WI38 (cell line): ENCODE data around the gene TPCN1.

Experiments used
- H3K4me3 ChIP-seq: 2 replicates; pipeline ENCODE4 v1.5.1; 2011; ENCODE audit warnings: low read depth, mild to moderate bottlenecking, control low read depth, low read length
- CTCF ChIP-seq: IDR thresholded peaks from 2 replicates; pipeline ENCODE4 v1.5.1; 2012; ENCODE audit warnings: low read depth, mild to moderate bottlenecking, control low read depth, low read length

The TPCN1 gene

GRCh38 chr12:113245695-113246477, 24.6 kb downstream of the TPCN1 start:
- peak overlapping the region; percentile 21; the same call in 1 of the 2 replicates for H3K4me3 ChIP-seq
- TF ChIP-seq CTCF: no peak

GRCh38 chr12:113246478-113247122, 25.3 kb downstream of the TPCN1 start:
- H3K4me3 ChIP-seq: no peak overlapping the region
- no peak for TF ChIP-seq CTCF

GRCh38 chr12:113247123-113248050, 26.1 kb downstream of the TPCN1 start:
- no peak for TF ChIP-seq CTCF
- no peak overlapping the region for H3K4me3 ChIP-seq

GRCh38 chr12:113248051-113248825, 27.0 kb downstream of the TPCN1 start:
- no peak for TF ChIP-seq CTCF
- no peak overlapping the region for H3K4me3 ChIP-seq

GRCh38 chr12:113248842-113249435, 27.7 kb downstream of the TPCN1 start:
- no peak for TF ChIP-seq CTCF
- H3K4me3 ChIP-seq: no peak overlapping the region

- no peak for TF ChIP-seq CTCF
- no peak overlapping the region for H3K4me3 ChIP-seq
Measured at GRCh38 chr12:113249546-113249945, 28.3 kb downstream of the TPCN1 start.
